SU-DHL-6 (cell line): Measurements from ENCODE around the gene TNFRSF11A.

ENCODE experiments used
- H2AFZ ChIP-seq: fragments of 200-600 bp; sonication (generic); 2 replicates; pipeline ENCODE4 v1.6.1; 2014; ENCODE audit warnings: low read depth, mild to moderate bottlenecking, moderate library complexity, mixed read lengths, antibody characterized with exemption, low read length; ENCODE audit not compliant: severe bottlenecking
- H3F3A ChIP-seq: fragments of 200-600 bp; shearing (Covaris generic); 2 replicates; pipeline ENCODE4 v1.6.0; 2016; ENCODE audit warnings: antibody characterized with exemption, mild to moderate bottlenecking; ENCODE audit not compliant: insufficient read depth
- H3K27ac ChIP-seq: fragments of 200-600 bp; sonication (generic); 2 replicates; pipeline ENCODE4 v1.5.1; 2016; ENCODE audit warnings: low read depth, mild to moderate bottlenecking, low read length, moderate library complexity, mixed read lengths
- H3K27me3 ChIP-seq: fragments of 200-600 bp; sonication (generic), shearing (Covaris generic); 2 replicates; pipeline ENCODE4 v1.6.0; 2014; ENCODE audit warnings: mild to moderate bottlenecking, low read length
- H3K36me3 ChIP-seq: fragments of 200-600 bp; sonication (generic); 2 replicates; pipeline ENCODE4 v1.6.1; 2014; ENCODE audit warnings: mild to moderate bottlenecking, low read length, mixed read lengths
- H3K4me2 ChIP-seq: fragments of 300-600, 200-600 bp; shearing (Covaris generic), sonication (generic); 2 replicates; pipeline ENCODE4 v1.6.0; 2014; ENCODE audit warnings: low read length, low read depth, mild to moderate bottlenecking; ENCODE audit not compliant: poor library complexity, severe bottlenecking
- H3K4me3 ChIP-seq: fragments of 200-600 bp; sonication (generic); 2 replicates; pipeline ENCODE4 v1.5.1; 2014; ENCODE audit warnings: antibody characterized with exemption, low read length, mild to moderate bottlenecking, mixed read lengths; ENCODE audit not compliant: insufficient read depth, poor library complexity, severe bottlenecking
- H3K79me2 ChIP-seq: fragments of 200-600 bp; sonication (generic); 2 replicates; pipeline ENCODE4 v1.6.1; 2014; ENCODE audit warnings: mild to moderate bottlenecking, low read length, moderate library complexity; ENCODE audit not compliant: insufficient read depth
- H3K9ac ChIP-seq: fragments of 200-600 bp; sonication (generic); 2 replicates; pipeline ENCODE4 v1.7.0; 2014; ENCODE audit warnings: mild to moderate bottlenecking, low read length
- H3K9me2 ChIP-seq: fragments of 200-600 bp; sonication (generic); replicated peaks from 2 replicates; pipeline ENCODE4 v1.6.1; 2014; ENCODE audit warnings: low read length; ENCODE audit not compliant: insufficient read depth
- H3K9me3 ChIP-seq: fragments of 200-600 bp; sonication (generic); 2 replicates; pipeline ENCODE4 v1.6.1; 2014; ENCODE audit warnings: low read length, mixed read lengths; ENCODE audit not compliant: insufficient read depth
- H4K20me1 ChIP-seq: fragments of 200-600 bp; sonication (generic); 2 replicates; pipeline ENCODE4 v1.6.1; 2014; ENCODE audit warnings: low read depth, mild to moderate bottlenecking, antibody characterized with exemption, low read length, moderate library complexity, mixed read lengths
- EZH2phosphoT487 ChIP-seq: fragments of 200-600 bp; sonication (generic), shearing (Covaris generic); conservative IDR thresholded peaks from 2 replicates; pipeline ENCODE4 v1.6.1; 2018; ENCODE audit warnings: mild to moderate bottlenecking, antibody characterized with exemption, low read length, moderate library complexity, mixed read lengths
- TF ChIP-seq, protein P1 (sequence below): fragments of 200-600 bp; sonication (generic); IDR thresholded peaks from one replicate; pipeline ENCODE4 v1.5.1; 2017; ENCODE audit warnings: antibody characterized with exemption, mild to moderate bottlenecking, low read length, moderate library complexity; ENCODE audit not compliant: insufficient read depth, poor library complexity, severe bottlenecking

TNFRSF11A gene

GRCh38 chr18:62336618-62337017 is 11.5 kb downstream of the TNFRSF11A start:
- no peaks in the 10 kb centered on the region for H3K9me2 ChIP-seq
- no peaks in the 10 kb centered on the region for H4K20me1 ChIP-seq
- TF ChIP-seq EZH2phosphoT487 = no peak
- TF ChIP-seq, protein P1, sequence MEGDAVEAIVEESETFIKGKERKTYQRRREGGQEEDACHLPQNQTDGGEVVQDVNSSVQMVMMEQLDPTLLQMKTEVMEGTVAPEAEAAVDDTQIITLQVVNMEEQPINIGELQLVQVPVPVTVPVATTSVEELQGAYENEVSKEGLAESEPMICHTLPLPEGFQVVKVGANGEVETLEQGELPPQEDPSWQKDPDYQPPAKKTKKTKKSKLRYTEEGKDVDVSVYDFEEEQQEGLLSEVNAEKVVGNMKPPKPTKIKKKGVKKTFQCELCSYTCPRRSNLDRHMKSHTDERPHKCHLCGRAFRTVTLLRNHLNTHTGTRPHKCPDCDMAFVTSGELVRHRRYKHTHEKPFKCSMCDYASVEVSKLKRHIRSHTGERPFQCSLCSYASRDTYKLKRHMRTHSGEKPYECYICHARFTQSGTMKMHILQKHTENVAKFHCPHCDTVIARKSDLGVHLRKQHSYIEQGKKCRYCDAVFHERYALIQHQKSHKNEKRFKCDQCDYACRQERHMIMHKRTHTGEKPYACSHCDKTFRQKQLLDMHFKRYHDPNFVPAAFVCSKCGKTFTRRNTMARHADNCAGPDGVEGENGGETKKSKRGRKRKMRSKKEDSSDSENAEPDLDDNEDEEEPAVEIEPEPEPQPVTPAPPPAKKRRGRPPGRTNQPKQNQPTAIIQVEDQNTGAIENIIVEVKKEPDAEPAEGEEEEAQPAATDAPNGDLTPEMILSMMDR = no peak
- H2AFZ ChIP-seq = no peak overlapping the region
- no peaks in the 10 kb centered on the region for H3K9me3 ChIP-seq
- no peak overlapping the region for H3K4me2 ChIP-seq
- H3K79me2 ChIP-seq = no peaks in the 10 kb centered on the region
- H3K27ac ChIP-seq = no peak overlapping the region
- no peaks in the 10 kb centered on the region for H3K27me3 ChIP-seq
- H3K36me3 ChIP-seq = no peaks in the 10 kb centered on the region
- no peak overlapping the region for H3K9ac ChIP-seq
- no peak overlapping the region for H3K4me3 ChIP-seq
- no peaks in the 10 kb centered on the region for H3F3A ChIP-seq

GRCh38 chr18:62337336-62337735 is 12.2 kb downstream of the TNFRSF11A start:
- no peaks in the 10 kb centered on the region for H3K9me3 ChIP-seq
- H3K36me3 ChIP-seq = no peaks in the 10 kb centered on the region
- no peak overlapping the region for H3K4me2 ChIP-seq
- no peak overlapping the region for H2AFZ ChIP-seq
- H4K20me1 ChIP-seq = no peaks in the 10 kb centered on the region
- no peak overlapping the region for H3K9ac ChIP-seq
- H3K4me3 ChIP-seq = no peak overlapping the region
- no peaks in the 10 kb centered on the region for H3F3A ChIP-seq
- TF ChIP-seq, protein P1 = no peak
- no peak for TF ChIP-seq EZH2phosphoT487
- no peaks in the 10 kb centered on the region for H3K9me2 ChIP-seq
- no peaks in the 10 kb centered on the region for H3K79me2 ChIP-seq
- no peaks in the 10 kb centered on the region for H3K27me3 ChIP-seq
- no peak overlapping the region for H3K27ac ChIP-seq

DNA sequence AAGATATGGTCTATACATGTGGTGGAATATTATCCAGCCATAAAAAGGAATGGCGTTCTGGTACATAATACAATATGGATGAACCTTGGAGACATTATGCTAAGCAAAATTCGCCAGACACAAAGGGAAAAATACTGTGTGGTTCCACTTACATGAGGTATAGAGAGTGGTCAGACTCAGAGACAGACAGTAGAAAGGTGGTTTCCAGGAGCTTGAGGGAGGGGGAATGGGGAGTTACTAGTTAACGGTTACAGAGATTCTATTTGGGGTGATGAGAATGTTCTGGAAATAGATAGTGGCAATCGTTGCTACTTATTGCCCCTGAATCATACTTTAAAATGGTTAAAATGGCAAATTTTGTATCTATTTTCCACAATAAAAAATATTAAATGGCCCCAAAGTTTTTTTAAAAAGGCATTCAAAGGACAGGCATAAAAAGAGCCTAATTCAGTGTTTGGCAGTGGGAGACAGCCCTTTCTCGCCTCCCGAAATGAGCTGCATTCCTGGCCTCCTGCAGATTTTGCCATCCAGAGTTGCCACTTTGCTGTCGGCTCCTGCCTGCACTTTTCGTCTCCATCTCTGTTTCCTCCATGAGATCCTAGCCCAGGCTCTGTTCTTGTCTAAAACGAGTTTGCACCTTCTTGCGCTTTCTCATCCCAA is 13.5 kb downstream of the TNFRSF11A start:
- H2AFZ ChIP-seq = no peak overlapping the region
- no peaks in the 10 kb centered on the region for H3K9me2 ChIP-seq
- H4K20me1 ChIP-seq = no peaks in the 10 kb centered on the region
- H3K36me3 ChIP-seq = no peaks in the 10 kb centered on the region
- no peaks in the 10 kb centered on the region for H3K9me3 ChIP-seq
- H3K79me2 ChIP-seq = no peaks in the 10 kb centered on the region
- H3K4me3 ChIP-seq = no peak overlapping the region
- no peak overlapping the region for H3K4me2 ChIP-seq
- no peaks in the 10 kb centered on the region for H3F3A ChIP-seq
- TF ChIP-seq, protein P1 = no peak
- no peak for TF ChIP-seq EZH2phosphoT487
- H3K9ac ChIP-seq = no peak overlapping the region
- H3K27me3 ChIP-seq = no peaks in the 10 kb centered on the region
- no peak overlapping the region for H3K27ac ChIP-seq
